ENCODE measurements around the gene ADI1.

DNA sequence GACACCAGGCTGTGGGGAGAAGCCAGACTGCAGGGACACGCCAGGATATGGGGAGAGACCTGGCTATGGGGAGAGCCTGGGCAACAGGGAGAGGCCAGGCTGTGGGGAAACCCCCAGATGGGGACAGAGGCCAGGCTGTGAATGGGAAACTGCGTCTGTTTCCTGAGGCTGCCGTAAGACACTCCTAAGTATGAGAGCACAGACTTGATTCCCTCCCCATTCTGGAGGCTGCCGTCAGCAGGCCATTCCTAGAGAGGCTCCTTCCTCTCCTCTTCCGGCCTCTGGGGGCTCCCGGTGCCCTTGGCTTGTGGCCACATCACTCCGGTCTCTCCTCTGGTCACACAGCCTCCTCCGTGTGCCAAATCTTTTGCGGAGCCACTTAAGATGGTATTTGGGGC, 32.3 kb downstream of the ADI1 start:
- no peak for TF ChIP-seq ZNF274 (IDR thresholded peaks at IDR 0.05; ENCODE audit: low read depth, low read length)
- TF ChIP-seq YY1 (IDR thresholded peaks at IDR 0.05; ENCODE audit: insufficient read depth, insufficient read length), result no peak

Data from NT2/D1 (cell line).